Measurements from ENCODE around the gene SPATS2.
A peak's percentile ranks its signal among the peaks of the same experiment; 100 is the strongest.

Gene SPATS2

DNA sequence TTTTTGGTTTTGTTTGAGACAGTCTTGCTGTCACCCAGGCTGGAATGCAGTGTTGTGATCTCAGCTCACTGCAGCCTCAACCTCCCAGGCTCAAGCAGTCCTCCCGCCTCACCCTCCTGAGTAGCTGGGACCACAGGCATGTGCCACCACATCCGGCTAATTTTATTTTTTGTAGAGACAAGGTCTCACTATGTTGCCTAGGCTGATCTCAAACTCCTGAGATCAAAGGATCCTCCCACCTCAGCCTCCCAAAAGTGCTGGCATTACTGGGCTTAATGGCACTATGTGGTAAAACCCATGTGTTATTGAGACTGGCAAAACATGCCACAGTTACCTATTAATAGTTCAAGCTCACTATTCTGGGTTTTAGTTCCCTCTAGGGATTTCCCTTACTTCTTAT is 120.3 kb downstream of the SPATS2 start:
- in situ Hi-C loops (cut with HindIII; ENCODE audit: low pct_ligation_motif_present, low sequenced_read_pairs), result no loop called here
- TF ChIP-seq, protein P1, sequence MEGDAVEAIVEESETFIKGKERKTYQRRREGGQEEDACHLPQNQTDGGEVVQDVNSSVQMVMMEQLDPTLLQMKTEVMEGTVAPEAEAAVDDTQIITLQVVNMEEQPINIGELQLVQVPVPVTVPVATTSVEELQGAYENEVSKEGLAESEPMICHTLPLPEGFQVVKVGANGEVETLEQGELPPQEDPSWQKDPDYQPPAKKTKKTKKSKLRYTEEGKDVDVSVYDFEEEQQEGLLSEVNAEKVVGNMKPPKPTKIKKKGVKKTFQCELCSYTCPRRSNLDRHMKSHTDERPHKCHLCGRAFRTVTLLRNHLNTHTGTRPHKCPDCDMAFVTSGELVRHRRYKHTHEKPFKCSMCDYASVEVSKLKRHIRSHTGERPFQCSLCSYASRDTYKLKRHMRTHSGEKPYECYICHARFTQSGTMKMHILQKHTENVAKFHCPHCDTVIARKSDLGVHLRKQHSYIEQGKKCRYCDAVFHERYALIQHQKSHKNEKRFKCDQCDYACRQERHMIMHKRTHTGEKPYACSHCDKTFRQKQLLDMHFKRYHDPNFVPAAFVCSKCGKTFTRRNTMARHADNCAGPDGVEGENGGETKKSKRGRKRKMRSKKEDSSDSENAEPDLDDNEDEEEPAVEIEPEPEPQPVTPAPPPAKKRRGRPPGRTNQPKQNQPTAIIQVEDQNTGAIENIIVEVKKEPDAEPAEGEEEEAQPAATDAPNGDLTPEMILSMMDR (IDR thresholded peaks at IDR 0.05; ENCODE audit: low read depth, low read length, missing control alignments), result no peak
- DNase-seq, result peak; percentile 66
- H3K27me3 ChIP-seq (replicated peaks), result no peaks in the 10 kb centered on the region
- no peak overlapping the region for H3K4me3 ChIP-seq (ENCODE audit: low read depth, low read length)
- peak overlapping the region; percentile 50 for H3K27ac ChIP-seq
- peaks cover 13% of the 10 kb centered on the region for H3K36me3 ChIP-seq (replicated peaks)

DNA sequence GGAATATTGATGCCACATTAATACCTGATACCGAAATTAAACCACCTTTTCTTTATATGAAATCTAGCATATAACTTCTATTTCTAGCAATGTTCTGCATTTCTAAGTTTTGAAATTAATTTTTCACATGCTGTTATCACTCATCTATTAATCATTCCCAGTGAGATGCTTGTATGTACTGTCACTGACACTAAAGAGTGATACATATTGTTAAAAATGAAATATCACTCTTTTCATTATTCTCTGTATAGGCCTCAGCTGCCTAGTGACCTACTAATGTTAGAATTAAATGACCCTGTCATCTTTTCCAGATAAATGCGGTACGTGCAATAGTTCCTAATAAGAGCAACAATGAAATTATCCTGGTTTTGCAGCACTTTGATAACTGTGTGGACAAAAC is 121.9 kb downstream of the SPATS2 start:
- H3K27me3 ChIP-seq (replicated peaks), result no peaks in the 10 kb centered on the region
- peak overlapping the region; percentile 61 for H3K27ac ChIP-seq
- DNase-seq, result no peak
- TF ChIP-seq, protein P1 (IDR thresholded peaks at IDR 0.05; ENCODE audit: low read depth, low read length, missing control alignments), result no peak
- H3K36me3 ChIP-seq (replicated peaks), result peaks cover 13% of the 10 kb centered on the region
- H3K4me3 ChIP-seq (ENCODE audit: low read depth, low read length), result no peak overlapping the region
- in situ Hi-C loops (cut with HindIII; ENCODE audit: low pct_ligation_motif_present, low sequenced_read_pairs), result no loop called here

DNA sequence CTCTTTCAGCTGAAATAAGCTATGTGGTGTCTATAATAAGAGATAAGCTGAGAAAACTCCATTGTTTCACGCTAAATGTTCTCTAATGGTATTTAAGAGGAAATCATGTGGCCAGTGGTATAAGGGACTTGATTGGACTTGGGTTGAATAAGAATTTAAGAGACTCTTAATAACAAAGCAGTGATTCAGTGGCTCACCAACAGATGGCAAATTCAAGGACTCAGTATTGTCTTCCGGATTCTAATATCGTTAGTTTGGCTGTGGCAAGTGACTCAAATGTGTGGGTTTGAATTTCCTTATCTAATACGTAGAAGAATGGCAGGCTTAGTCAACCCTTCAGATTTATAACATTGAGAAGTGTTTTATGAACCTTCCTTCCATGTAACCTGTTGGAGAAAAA is 122.5 kb downstream of the SPATS2 start:
- in situ Hi-C loops (cut with HindIII; ENCODE audit: low pct_ligation_motif_present, low sequenced_read_pairs), result no loop called here
- Histone ChIP-seq H3K36me3 (replicated peaks) (peaks cover 12% of the 10 kb centered on the region), H3K4me3 (ENCODE audit: low read depth, low read length) (no peak overlapping the region), H3K27ac (peak overlapping the region; percentile 61), H3K27me3 (replicated peaks) (no peaks in the 10 kb centered on the region)
- peak; percentile 92 for DNase-seq
- TF ChIP-seq, protein P1 (IDR thresholded peaks at IDR 0.05; ENCODE audit: low read depth, low read length, missing control alignments), result peak; percentile 40

GRCh38 chr12:49491823-49492222 is 124.6 kb downstream of the SPATS2 start:
- H3K27me3 ChIP-seq (replicated peaks), result no peaks in the 10 kb centered on the region

DNA sequence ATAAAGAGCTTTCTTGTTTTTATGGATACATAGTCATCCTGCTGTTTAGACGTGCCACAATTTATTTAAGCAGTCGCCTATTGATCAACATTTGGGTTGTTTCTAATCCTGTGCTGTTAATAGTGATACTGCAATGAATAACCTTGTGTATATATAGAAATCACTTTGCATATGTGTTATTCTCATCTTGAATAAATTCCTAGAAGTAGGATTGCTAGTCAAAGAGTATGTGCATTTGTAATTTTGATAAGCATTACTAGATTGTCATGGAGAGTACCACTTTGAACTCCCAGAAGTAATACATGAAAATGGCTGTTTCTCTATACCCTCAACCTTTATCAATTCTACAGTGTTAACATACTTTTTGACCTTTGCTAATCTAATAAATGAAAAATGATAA is 126.6 kb downstream of the SPATS2 start:
- H3K4me3 ChIP-seq (ENCODE audit: low read depth, low read length), result no peak overlapping the region
- peaks cover 33% of the 10 kb centered on the region for H3K36me3 ChIP-seq (replicated peaks)
- DNase-seq, result no peak
- no peak overlapping the region for H3K27ac ChIP-seq
- no peaks in the 10 kb centered on the region for H3K27me3 ChIP-seq (replicated peaks)
- TF ChIP-seq, protein P1 (IDR thresholded peaks at IDR 0.05; ENCODE audit: low read depth, low read length, missing control alignments), result no peak
- in situ Hi-C loops (cut with HindIII; ENCODE audit: low pct_ligation_motif_present, low sequenced_read_pairs), result no loop called here

More at GRCh38 chr12:49491823-49492222, 124.6 kb downstream of the SPATS2 start:
- DNase-seq, result no peak
- no peak overlapping the region for H3K27ac ChIP-seq
- peaks cover 25% of the 10 kb centered on the region for H3K36me3 ChIP-seq (replicated peaks)
- no peak overlapping the region for H3K4me3 ChIP-seq (ENCODE audit: low read depth, low read length)
- in situ Hi-C loops (cut with HindIII; ENCODE audit: low pct_ligation_motif_present, low sequenced_read_pairs), result no loop called here
- TF ChIP-seq, protein P1 (IDR thresholded peaks at IDR 0.05; ENCODE audit: low read depth, low read length, missing control alignments), result no peak

Measured in brain microvascular endothelial cell (primary cell).